Karpas-422 (cell line): Measurements from ENCODE around the gene SUPT20HL1. TPM values are rescaled to one million over a fixed set of nuclear protein-coding genes. Genes with fewer than 3 reads are reported as not detected.

ENCODE experiments used
- DNase-seq: peaks from one replicate; pipeline ENCODE4 v3.0.0-alpha.2; 2015
- H2AFZ ChIP-seq: fragments of 200-600 bp; sonication (generic); 2 replicates; pipeline ENCODE4 v1.6.1; 2014; ENCODE audit warnings: antibody characterized with exemption, low read length, mixed read lengths
- H3K27ac ChIP-seq: fragments of 200-600 bp; sonication (generic); 2 replicates; pipeline ENCODE4 v1.5.1; 2014; ENCODE audit warnings: mild to moderate bottlenecking, low read length, moderate library complexity
- H3K27me3 ChIP-seq: fragments of 200-600 bp; sonication (generic); 2 replicates; pipeline ENCODE4 v1.6.1; 2014; ENCODE audit warnings: low read length, mixed read lengths
- H3K36me3 ChIP-seq: fragments of 200-600 bp; sonication (generic); 2 replicates; pipeline ENCODE4 v1.6.1; 2014; ENCODE audit warnings: low read length, mixed read lengths; ENCODE audit not compliant: insufficient read depth
- H3K4me1 ChIP-seq: fragments of 200-600 bp; sonication (generic); 2 replicates; pipeline ENCODE4 v1.6.1; 2014; ENCODE audit warnings: mild to moderate bottlenecking, low read length, mixed read lengths
- H3K4me2 ChIP-seq: fragments of 200-600 bp; sonication (generic); 2 replicates; pipeline ENCODE4 v1.6.1; 2014; ENCODE audit warnings: low read length, low read depth, mild to moderate bottlenecking; ENCODE audit not compliant: poor library complexity, severe bottlenecking
- H3K4me3 ChIP-seq: fragments of 200-600 bp; sonication (generic); 2 replicates; pipeline ENCODE4 v1.5.1; 2014; ENCODE audit warnings: mild to moderate bottlenecking, antibody characterized with exemption, low read length, mixed read lengths
- H3K79me2 ChIP-seq: fragments of 200-600 bp; sonication (generic); 2 replicates; pipeline ENCODE4 v1.6.1; 2014; ENCODE audit warnings: mild to moderate bottlenecking, low read length, mixed read lengths
- H3K9ac ChIP-seq: fragments of 200-600 bp; sonication (generic); 2 replicates; pipeline ENCODE4 v1.6.0; 2014; ENCODE audit warnings: low read length
- H3K9me2 ChIP-seq: fragments of 200-600 bp; sonication (generic), shearing (Covaris generic); replicated peaks from 2 replicates; pipeline ENCODE4 v1.6.0; 2014; ENCODE audit warnings: mild to moderate bottlenecking, low read length, moderate library complexity; ENCODE audit not compliant: insufficient read depth
- H3K9me3 ChIP-seq: fragments of 300-700, 200-600 bp; sonication (generic); 2 replicates; pipeline ENCODE4 v1.6.1; 2014; ENCODE audit warnings: low read length, mixed read lengths
- H4K20me1 ChIP-seq: fragments of 200-600 bp; sonication (generic); 2 replicates; pipeline ENCODE4 v1.6.1; 2014; ENCODE audit warnings: mild to moderate bottlenecking, antibody characterized with exemption, low read length, low read depth; ENCODE audit not compliant: insufficient read depth
- total RNA-seq: library from RNA; depleted of rRNA; stranded (reverse); fragments of >200 nt; shearing (Covaris generic); gene quantifications from 2 replicates; pipeline ENCODE4 v1.2.3, GENCODE V29; 2014; ENCODE audit warnings: low replicate concordance

The SUPT20HL1 gene
- total RNA-seq, 1 experiment from 2014 or later: not detected

GRCh38 chrX:24325231-24325630 lies 35.2 kb upstream of the SUPT20HL1 start:
- Histone ChIP-seq H3K9ac (no peak overlapping the region), H4K20me1 (no peaks in the 10 kb centered on the region), H3K4me1 (no peaks in the 10 kb centered on the region), H3K79me2 (no peaks in the 10 kb centered on the region), H3K9me2 (no peaks in the 10 kb centered on the region), H2AFZ (no peak overlapping the region), H3K27me3 (no peaks in the 10 kb centered on the region), H3K36me3 (no peaks in the 10 kb centered on the region), H3K4me2 (no peak overlapping the region), H3K4me3 (no peak overlapping the region), H3K27ac (no peak overlapping the region), H3K9me3 (no peaks in the 10 kb centered on the region)
- no peak for DNase-seq

- Histone ChIP-seq H3K27ac (no peak overlapping the region), H2AFZ (no peak overlapping the region), H3K4me1 (no peaks in the 10 kb centered on the region), H3K27me3 (no peaks in the 10 kb centered on the region), H4K20me1 (no peaks in the 10 kb centered on the region), H3K79me2 (no peaks in the 10 kb centered on the region), H3K9me3 (no peaks in the 10 kb centered on the region), H3K36me3 (no peaks in the 10 kb centered on the region), H3K4me3 (no peak overlapping the region), H3K9me2 (no peaks in the 10 kb centered on the region), H3K9ac (no peak overlapping the region), H3K4me2 (no peak overlapping the region)
- no peak for DNase-seq
Observed at GRCh38 chrX:24332878-24333277, 27.6 kb upstream of the SUPT20HL1 start.

- no peaks in the 10 kb centered on the region for H3K9me3 ChIP-seq
- no peak overlapping the region for H3K4me3 ChIP-seq
- no peaks in the 10 kb centered on the region for H4K20me1 ChIP-seq
- no peak overlapping the region for H3K9ac ChIP-seq
- no peaks in the 10 kb centered on the region for H3K79me2 ChIP-seq
- no peak overlapping the region for H3K4me2 ChIP-seq
- H3K4me1 ChIP-seq: no peaks in the 10 kb centered on the region
- no peak overlapping the region for H2AFZ ChIP-seq
- H3K27me3 ChIP-seq: no peaks in the 10 kb centered on the region
- no peak overlapping the region for H3K27ac ChIP-seq
- DNase-seq: no peak
- H3K36me3 ChIP-seq: no peaks in the 10 kb centered on the region
- H3K9me2 ChIP-seq: no peaks in the 10 kb centered on the region
Observed at GRCh38 chrX:24333371-24333770, 27.1 kb upstream of the SUPT20HL1 start.

GRCh38 chrX:24334461-24334860 lies 26.0 kb upstream of the SUPT20HL1 start:
- Histone ChIP-seq H3K9ac (no peak overlapping the region), H3K4me3 (no peak overlapping the region), H3K4me2 (no peak overlapping the region), H2AFZ (no peak overlapping the region), H3K79me2 (no peaks in the 10 kb centered on the region), H3K4me1 (no peaks in the 10 kb centered on the region), H3K36me3 (no peaks in the 10 kb centered on the region), H3K9me3 (no peaks in the 10 kb centered on the region), H3K27ac (no peak overlapping the region), H4K20me1 (no peaks in the 10 kb centered on the region), H3K27me3 (no peaks in the 10 kb centered on the region), H3K9me2 (no peaks in the 10 kb centered on the region)
- no peak for DNase-seq

- H3K27me3 ChIP-seq: no peaks in the 10 kb centered on the region
- H3K36me3 ChIP-seq: no peaks in the 10 kb centered on the region
- no peaks in the 10 kb centered on the region for H3K9me3 ChIP-seq
- H3K4me2 ChIP-seq: no peak overlapping the region
- H2AFZ ChIP-seq: no peak overlapping the region
- H3K4me1 ChIP-seq: no peaks in the 10 kb centered on the region
- no peaks in the 10 kb centered on the region for H3K9me2 ChIP-seq
- no peaks in the 10 kb centered on the region for H4K20me1 ChIP-seq
- H3K9ac ChIP-seq: no peak overlapping the region
- no peak overlapping the region for H3K27ac ChIP-seq
- no peak for DNase-seq
- no peak overlapping the region for H3K4me3 ChIP-seq
- H3K79me2 ChIP-seq: no peaks in the 10 kb centered on the region
Observed at GRCh38 chrX:24335871-24336270, 24.6 kb upstream of the SUPT20HL1 start.

- no peak for DNase-seq
- Histone ChIP-seq H3K9me2 (no peaks in the 10 kb centered on the region), H3K4me2 (no peak overlapping the region), H3K9me3 (no peaks in the 10 kb centered on the region), H2AFZ (no peak overlapping the region), H3K36me3 (no peaks in the 10 kb centered on the region), H3K9ac (no peak overlapping the region), H3K4me1 (no peaks in the 10 kb centered on the region), H4K20me1 (no peaks in the 10 kb centered on the region), H3K79me2 (no peaks in the 10 kb centered on the region), H3K27ac (no peak overlapping the region), H3K27me3 (no peaks in the 10 kb centered on the region), H3K4me3 (no peak overlapping the region)
Observed at GRCh38 chrX:24339911-24340310, 20.5 kb upstream of the SUPT20HL1 start.

- Histone ChIP-seq H4K20me1 (no peaks in the 10 kb centered on the region), H2AFZ (no peak overlapping the region), H3K36me3 (no peaks in the 10 kb centered on the region), H3K27ac (no peak overlapping the region), H3K79me2 (no peaks in the 10 kb centered on the region), H3K9ac (no peak overlapping the region), H3K9me3 (no peaks in the 10 kb centered on the region), H3K9me2 (no peaks in the 10 kb centered on the region), H3K4me1 (no peaks in the 10 kb centered on the region), H3K4me3 (no peak overlapping the region), H3K27me3 (no peaks in the 10 kb centered on the region), H3K4me2 (no peak overlapping the region)
- no peak for DNase-seq
Observed at GRCh38 chrX:24340501-24340900, 19.9 kb upstream of the SUPT20HL1 start.

- Histone ChIP-seq H3K9ac (no peak overlapping the region), H2AFZ (no peak overlapping the region), H3K4me3 (no peak overlapping the region), H3K79me2 (no peaks in the 10 kb centered on the region), H3K36me3 (no peaks in the 10 kb centered on the region), H3K4me2 (no peak overlapping the region), H3K4me1 (no peaks in the 10 kb centered on the region), H4K20me1 (no peaks in the 10 kb centered on the region), H3K27me3 (no peaks in the 10 kb centered on the region), H3K27ac (no peak overlapping the region), H3K9me3 (no peaks in the 10 kb centered on the region), H3K9me2 (no peaks in the 10 kb centered on the region)
- DNase-seq: no peak
Observed at GRCh38 chrX:24341795-24342194, 18.6 kb upstream of the SUPT20HL1 start.

- peak; percentile 43 for DNase-seq
- Histone ChIP-seq H2AFZ (0 out of 2 replicates have a peak overlapping the region, but pooled peaks have one; percentile 21), H3K9me3 (no peaks in the 10 kb centered on the region)
Observed at GRCh38 chrX:24343719-24344118, 16.7 kb upstream of the SUPT20HL1 start.

More at GRCh38 chrX:24343719-24344118, 16.7 kb upstream of the SUPT20HL1 start:
- H3K9ac ChIP-seq: no peak overlapping the region
- H3K27ac ChIP-seq: no peak overlapping the region
- no peaks in the 10 kb centered on the region for H3K36me3 ChIP-seq
- H3K9me2 ChIP-seq: no peaks in the 10 kb centered on the region
- no peak overlapping the region for H3K4me3 ChIP-seq
- H3K79me2 ChIP-seq: no peaks in the 10 kb centered on the region
- no peaks in the 10 kb centered on the region for H4K20me1 ChIP-seq
- no peaks in the 10 kb centered on the region for H3K27me3 ChIP-seq
- peak overlapping the region; percentile 50 for H3K4me2 ChIP-seq
- H3K4me1 ChIP-seq: no peaks in the 10 kb centered on the region
